Gastrocnemius medialis (tissue), 4 donors: Measurements from ENCODE around the gene ROBO2.

Source experiments
- CTCF ChIP-seq, 5 experiments: fragments of 450-650 bp in 3 of 5; fragments of 200-600 bp in 2 of 5; sonication (generic) in 2 of 5; IDR thresholded peaks in 4 of 5; conservative IDR thresholded peaks in 1 of 5; 1 replicate in 4 of 5; 2 replicates in 1 of 5; pipeline ENCODE4 v1.5.1; 2016 to 2019; ENCODE audit warnings: antibody characterized with exemption in 5 of 5, mild to moderate bottlenecking in 3 of 5, moderate library complexity in 3 of 5
- POLR2A ChIP-seq, 2 donors: fragments of 450-650 bp; IDR thresholded peaks; one replicate each; pipeline ENCODE4 v1.6.1; 2017; ENCODE audit warnings: antibody characterized with exemption in 2 of 2, mild to moderate bottlenecking in 2 of 2, moderate library complexity in 2 of 2

- TF ChIP-seq CTCF (IDR thresholded peaks at IDR 0.05 in 4 of 5, conservative IDR thresholded peaks at IDR 0.05 in 1 of 5) (no peak), POLR2A (IDR thresholded peaks at IDR 0.05) (no peak)
Observed at GRCh38 chr3:77150759-77151158, 110.9 kb downstream of the ROBO2 start.
